Brain microvascular endothelial cell (primary cell): ENCODE data around the gene TRAP1.
A peak's percentile ranks its signal among the peaks of the same experiment; 100 is the strongest.

Experiments used
- DNase-seq: peaks from one replicate; pipeline ENCODE4 v3.0.0-alpha.2; 2020
- H3K27ac ChIP-seq: fragments of 250-450 bp; sonication (Bioruptor Pico); 2 replicates; pipeline ENCODE4 v1.5.1; 2020; ENCODE audit warnings: mild to moderate bottlenecking, moderate library complexity
- H3K27me3 ChIP-seq: fragments of 250-450 bp; sonication (Bioruptor Pico); replicated peaks from 2 replicates; pipeline ENCODE4 v1.5.1; 2020; ENCODE audit warnings: mild to moderate bottlenecking
- H3K36me3 ChIP-seq: fragments of 250-450 bp; sonication (Bioruptor Pico); replicated peaks from 2 replicates; pipeline ENCODE4 v1.5.1; 2020; ENCODE audit warnings: mild to moderate bottlenecking
- H3K4me3 ChIP-seq: 2 replicates; pipeline ENCODE4 v1.5.1; 2011; ENCODE audit warnings: low read depth, mild to moderate bottlenecking, control low read depth, low read length, moderate library complexity
- in situ Hi-C: cut with HindIII; loops from 2 replicates; pipeline ENCODE4 v1.10.0; 2017; ENCODE audit warnings: low sequenced_read_pairs, low pct_ligation_motif_present
- TF ChIP-seq, protein P1 (sequence below): IDR thresholded peaks from 2 replicates; pipeline ENCODE4 v1.5.1; 2011; ENCODE audit warnings: low read depth, mild to moderate bottlenecking, moderate library complexity, low read length, control low read depth, inconsistent platforms; ENCODE audit errors: missing control alignments

TRAP1 gene

DNA sequence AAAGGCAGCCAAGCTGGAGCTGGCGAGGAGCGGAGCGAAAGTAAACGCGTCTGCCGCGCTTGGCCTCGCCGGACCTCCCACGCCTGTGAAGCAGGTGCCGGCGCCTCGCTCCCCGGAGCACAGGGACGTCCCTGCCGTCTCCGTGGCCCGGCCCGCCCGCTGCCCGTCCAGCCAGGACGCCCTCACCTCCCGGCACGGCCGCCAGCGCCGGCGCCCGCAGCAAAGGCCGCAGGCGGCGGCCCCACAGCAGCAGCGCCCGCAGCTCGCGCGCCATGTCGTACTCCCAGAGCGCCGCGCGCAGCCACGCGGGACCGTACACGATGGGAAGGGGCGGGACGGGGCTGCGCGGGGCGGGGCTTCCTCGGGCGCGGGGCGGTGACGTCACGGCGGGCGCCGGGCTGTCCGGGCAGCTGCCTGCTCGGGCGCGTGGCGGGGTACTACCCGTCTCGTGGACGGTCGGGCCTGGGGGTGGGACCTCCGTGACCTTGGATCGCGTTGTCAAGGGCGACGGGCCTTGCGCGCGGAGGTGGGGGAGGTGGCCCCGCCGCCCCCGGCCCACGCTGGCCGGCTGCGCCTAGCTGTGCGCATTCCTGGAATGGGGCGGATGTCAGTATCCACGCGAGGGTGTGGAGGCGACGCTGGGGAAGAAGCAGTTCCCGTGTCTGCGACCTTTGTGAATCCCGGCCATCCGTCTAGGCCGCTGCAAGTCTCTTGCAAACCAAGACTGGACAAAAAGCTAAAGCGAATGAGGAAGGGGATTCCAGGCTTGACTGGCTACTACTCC lies at the start of gene TRAP1:
TRAP1 (minus strand) TSS at position 290 of the 784 bp plus-strand sequence; CDS start at position 274, 16 bp downstream.
- in situ Hi-C loops, result no loop called here
- DNase-seq, result peak; percentile 67
- H3K36me3 ChIP-seq, result no peaks in the 10 kb centered on the region
- no peaks in the 10 kb centered on the region for H3K27me3 ChIP-seq
- TF ChIP-seq, protein P1, sequence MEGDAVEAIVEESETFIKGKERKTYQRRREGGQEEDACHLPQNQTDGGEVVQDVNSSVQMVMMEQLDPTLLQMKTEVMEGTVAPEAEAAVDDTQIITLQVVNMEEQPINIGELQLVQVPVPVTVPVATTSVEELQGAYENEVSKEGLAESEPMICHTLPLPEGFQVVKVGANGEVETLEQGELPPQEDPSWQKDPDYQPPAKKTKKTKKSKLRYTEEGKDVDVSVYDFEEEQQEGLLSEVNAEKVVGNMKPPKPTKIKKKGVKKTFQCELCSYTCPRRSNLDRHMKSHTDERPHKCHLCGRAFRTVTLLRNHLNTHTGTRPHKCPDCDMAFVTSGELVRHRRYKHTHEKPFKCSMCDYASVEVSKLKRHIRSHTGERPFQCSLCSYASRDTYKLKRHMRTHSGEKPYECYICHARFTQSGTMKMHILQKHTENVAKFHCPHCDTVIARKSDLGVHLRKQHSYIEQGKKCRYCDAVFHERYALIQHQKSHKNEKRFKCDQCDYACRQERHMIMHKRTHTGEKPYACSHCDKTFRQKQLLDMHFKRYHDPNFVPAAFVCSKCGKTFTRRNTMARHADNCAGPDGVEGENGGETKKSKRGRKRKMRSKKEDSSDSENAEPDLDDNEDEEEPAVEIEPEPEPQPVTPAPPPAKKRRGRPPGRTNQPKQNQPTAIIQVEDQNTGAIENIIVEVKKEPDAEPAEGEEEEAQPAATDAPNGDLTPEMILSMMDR, result no peak
- peak within 1 kb of the TSS; percentile 88 for H3K27ac ChIP-seq
- H3K4me3 ChIP-seq, result peak within 1 kb of the TSS; percentile 89

DNA sequence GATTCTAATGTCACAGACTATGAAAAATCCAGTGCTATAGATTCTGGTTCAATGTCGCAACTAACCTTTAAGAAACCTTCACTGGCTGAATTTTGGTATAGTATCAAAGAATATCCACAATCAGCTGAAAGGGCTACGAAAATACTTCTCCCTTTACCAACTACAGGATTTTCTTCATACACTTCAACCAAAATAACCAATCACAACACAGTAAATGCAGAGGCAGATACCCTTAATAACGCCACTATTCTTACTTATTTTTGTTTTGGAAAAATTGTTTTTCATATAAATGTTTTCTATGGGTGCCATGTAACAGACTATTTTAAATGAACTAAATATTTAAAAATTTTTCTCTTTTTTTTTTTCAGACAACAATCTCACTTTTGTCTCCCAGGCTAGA lies 48.9 kb upstream of the TRAP1 start:
- TF ChIP-seq, protein P1, result no peak
- H3K4me3 ChIP-seq, result no peak overlapping the region
- in situ Hi-C loops, result no loop called here
- no peak for DNase-seq
- peaks cover 38% of the 10 kb centered on the region for H3K36me3 ChIP-seq
- H3K27ac ChIP-seq, result no peak overlapping the region
- no peaks in the 10 kb centered on the region for H3K27me3 ChIP-seq

DNA sequence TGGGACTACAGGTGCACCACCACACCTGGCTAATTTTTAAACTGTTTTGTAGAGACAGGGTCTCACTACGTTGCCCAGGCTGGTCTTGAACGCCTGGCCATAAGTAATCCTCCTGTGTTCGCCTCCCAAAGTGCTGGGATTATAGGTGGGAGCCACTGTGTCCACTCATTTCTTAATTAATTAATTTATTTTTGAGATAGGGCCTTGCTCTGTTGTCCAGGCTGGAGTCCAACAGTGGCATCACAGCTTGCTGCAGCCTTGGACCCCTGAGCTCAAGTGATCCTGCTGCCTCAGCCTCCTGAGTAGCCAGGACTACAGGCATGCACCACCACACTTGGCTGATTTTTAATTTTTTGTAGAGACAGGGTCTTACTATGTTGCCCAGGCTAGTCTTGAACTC lies 47.1 kb upstream of the TRAP1 start:
- TF ChIP-seq, protein P1, result no peak
- in situ Hi-C loops, result no loop called here

DNA sequence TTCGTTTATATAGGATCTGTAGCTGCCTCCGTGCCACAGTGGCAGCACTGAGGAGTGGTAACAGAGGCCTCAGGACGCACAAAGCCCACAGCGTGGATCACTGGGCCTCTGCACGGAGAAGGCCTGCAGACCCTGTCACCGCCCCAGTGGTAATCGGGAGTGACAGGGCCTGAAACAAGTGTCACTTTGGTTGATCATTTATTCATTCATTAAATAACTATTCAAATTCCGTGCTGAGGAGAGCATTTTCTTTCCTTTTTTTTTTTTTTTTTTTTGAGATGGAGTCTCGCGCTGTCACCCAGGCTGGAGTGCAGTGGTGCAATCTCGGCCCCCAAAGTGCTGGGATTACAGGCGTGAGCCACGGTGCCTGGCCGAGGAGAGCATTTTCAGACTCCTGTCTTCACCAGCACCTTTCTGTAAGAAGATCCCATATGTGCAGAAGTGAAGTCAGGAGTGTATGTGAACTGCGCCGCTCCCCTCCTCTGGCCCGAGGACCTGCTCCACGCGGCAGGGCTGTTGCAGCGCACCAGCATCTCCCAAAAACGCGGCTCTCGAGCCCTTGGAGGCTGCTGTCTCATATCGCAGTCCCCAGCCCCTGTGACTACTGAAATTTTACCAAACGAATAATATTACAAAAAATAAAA lies 44.9 kb upstream of the TRAP1 start:
- in situ Hi-C loops, result no loop called here
- TF ChIP-seq, protein P1, result no peak
- H3K4me3 ChIP-seq, result no peak overlapping the region

More for the DNA sequence above, 47.1 kb upstream of the TRAP1 start:
- H3K27ac ChIP-seq, result no peak overlapping the region
- DNase-seq, result no peak
- H3K36me3 ChIP-seq, result peaks cover 22% of the 10 kb centered on the region
- no peak overlapping the region for H3K4me3 ChIP-seq
- no peaks in the 10 kb centered on the region for H3K27me3 ChIP-seq

DNA sequence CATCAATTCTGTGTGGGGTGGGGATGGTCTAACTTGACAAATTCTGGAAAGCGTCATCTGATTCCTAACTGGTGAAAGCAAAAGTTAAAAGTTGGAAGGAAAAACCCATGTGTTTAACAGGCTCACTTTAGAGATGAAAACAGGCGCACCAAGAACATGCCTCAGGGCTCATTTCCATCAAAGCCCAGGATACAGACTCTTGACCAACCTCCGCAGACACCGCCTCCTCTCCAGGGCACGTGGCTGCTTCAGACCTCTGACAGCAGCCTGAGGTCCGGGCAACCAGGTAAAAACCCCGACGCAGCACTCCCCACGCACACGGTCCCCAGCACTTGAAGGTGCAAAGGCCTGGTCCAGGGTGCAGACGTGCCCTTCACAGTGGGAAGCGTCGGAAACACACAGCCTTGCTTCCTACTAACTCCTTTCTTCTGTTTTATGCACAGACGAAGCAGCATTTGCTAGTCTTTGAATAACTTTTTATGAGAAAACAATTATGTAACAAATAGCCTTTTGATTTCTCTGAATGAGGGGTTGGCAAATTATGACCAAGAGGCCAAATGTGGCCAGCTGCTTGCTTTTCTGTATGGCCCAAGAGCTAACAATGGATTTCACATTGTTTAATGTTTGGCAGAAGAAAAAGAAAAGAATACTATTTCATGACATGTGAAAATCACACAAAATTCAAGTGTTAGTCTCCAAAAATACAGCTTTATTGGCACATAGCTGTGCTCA lies 44.2 kb upstream of the TRAP1 start:
- peaks cover 12% of the 10 kb centered on the region for H3K36me3 ChIP-seq
- in situ Hi-C loops, result no loop called here
- TF ChIP-seq, protein P1, result no peak

More for the DNA sequence above, 44.9 kb upstream of the TRAP1 start:
- Histone ChIP-seq H3K27me3 (no peaks in the 10 kb centered on the region), H3K27ac (no peak overlapping the region), H3K36me3 (peaks cover 13% of the 10 kb centered on the region)
- DNase-seq, result no peak

More for the DNA sequence above, 44.2 kb upstream of the TRAP1 start:
- H3K27ac ChIP-seq, result no peak overlapping the region
- H3K4me3 ChIP-seq, result no peak overlapping the region
- no peaks in the 10 kb centered on the region for H3K27me3 ChIP-seq
- no peak for DNase-seq
